Measurements from ENCODE around the gene EPS8.

EPS8 gene

GRCh38 chr12:15688202-15688736, 100.9 kb downstream of the EPS8 start:
- no peak for DNase-seq

GRCh38 chr12:15687583-15687982, 101.6 kb downstream of the EPS8 start:
- no peak for DNase-seq

- peak in 1 of 2 experiments; percentile 82 for DNase-seq
Observed at GRCh38 chr12:15684896-15685658, 104.1 kb downstream of the EPS8 start.

GRCh38 chr12:15682826-15683225, 106.4 kb downstream of the EPS8 start:
- no peak for DNase-seq

GRCh38 chr12:15679151-15679550, 110.0 kb downstream of the EPS8 start:
- DNase-seq = no peak

GRCh38 chr12:15677726-15678201, 111.4 kb downstream of the EPS8 start:
- no peak for DNase-seq

- no peak for DNase-seq
Observed at GRCh38 chr12:15677228-15677627, 112.0 kb downstream of the EPS8 start.

- no peak for DNase-seq
Observed at GRCh38 chr12:15672671-15673270, 116.4 kb downstream of the EPS8 start.

GRCh38 chr12:15670756-15671155, 118.4 kb downstream of the EPS8 start:
- no peak for DNase-seq

- DNase-seq = no peak
Observed at GRCh38 chr12:15669256-15669948, 119.8 kb downstream of the EPS8 start.

- no peak for DNase-seq
Observed at GRCh38 chr12:15664491-15664890, 124.7 kb downstream of the EPS8 start.

- no peak for DNase-seq
Observed at GRCh38 chr12:15662983-15663659, 126.1 kb downstream of the EPS8 start.

- DNase-seq = no peak
Observed at GRCh38 chr12:15662303-15662980, 126.7 kb downstream of the EPS8 start.

GRCh38 chr12:15651371-15651770, 137.8 kb downstream of the EPS8 start:
- no peak for DNase-seq

- no peak for DNase-seq
Observed at GRCh38 chr12:15650399-15651128, 138.6 kb downstream of the EPS8 start.

- DNase-seq = no peak
Observed at GRCh38 chr12:15649347-15649746, 139.8 kb downstream of the EPS8 start.

- no peak for DNase-seq
Observed at GRCh38 chr12:15648558-15648957, 140.6 kb downstream of the EPS8 start.

- DNase-seq = no peak
Observed at GRCh38 chr12:15646581-15646980, 142.6 kb downstream of the EPS8 start.

- DNase-seq = no peak
Observed at GRCh38 chr12:15644700-15645099, 144.5 kb downstream of the EPS8 start.

GRCh38 chr12:15638231-15638630, 151.0 kb downstream of the EPS8 start:
- DNase-seq = no peak

GRCh38 chr12:15636060-15636890, 152.9 kb downstream of the EPS8 start:
- no peak for DNase-seq
